Adrenal gland (tissue), 9 donors: ENCODE data around the gene KRABD2.

Experiments used
- DNase-seq, 7 donors: peaks; one replicate each; pipeline ENCODE4 v3.0.0-alpha.2; 2019 to 2020
- H3K27ac ChIP-seq, 5 donors: fragments of 200-600 bp; sonication (generic) in 4 of 5; 1 replicate in 3 of 5; 2 replicates in 2 of 5; pipeline versions ENCODE4 v1.5.1 to v1.8.0; 2016 to 2020; ENCODE audit warnings: mild to moderate bottlenecking in 1 of 5
- H3K27me3 ChIP-seq: fragments of 200-600 bp; 2 replicates; pipeline ENCODE4 v1.8.0; 2021
- H3K36me3 ChIP-seq, 2 donors: fragments of 200-600 bp; replicated peaks in 1 of 2; 1 replicate in 1 of 2; 2 replicates in 1 of 2; pipeline versions ENCODE4 v1.5.1 to v1.8.0; 2018 to 2022
- H3K4me1 ChIP-seq, 2 donors: fragments of 200-600 bp; replicated peaks in 1 of 2; 1 replicate in 1 of 2; 2 replicates in 1 of 2; pipeline versions ENCODE4 v1.5.1 to v1.8.0; 2018 to 2021
- H3K4me3 ChIP-seq, 4 donors: fragments of 200-600 bp; sonication (generic) in 3 of 4; one replicate each; pipeline ENCODE4 v1.5.1; 2016 to 2018
- H3K9me3 ChIP-seq, 3 donors: fragments of 200-600 bp; sonication (generic) in 1 of 3; replicated peaks in 1 of 3; 1 replicate in 2 of 3; 2 replicates in 1 of 3; pipeline versions ENCODE4 v1.5.1 to v1.8.0; 2016 to 2021
- POLR2A ChIP-seq, 2 donors: fragments of 450-650 bp; IDR thresholded peaks; one replicate each; pipeline ENCODE4 v1.6.1; 2017; ENCODE audit warnings: antibody characterized with exemption in 2 of 2, mild to moderate bottlenecking in 2 of 2, moderate library complexity in 1 of 2
- WGBS, 4 donors: extraction: QIAGEN DNeasy Blood & Tissue Kit in 2 of 4; methylation state at CpG; one replicate each; pipeline versions ENCODE4 v1.1.5 to v1.1.7; 2013 to 2017; 5-methylcytosine and 5-hydroxymethylcytosine counted together
- intact Hi-C, 2 donors: fragments of 100-400 bp; cut with DNase I; formaldehyde crosslinking; loops; one replicate each; pipeline versions ENCODE4 v1.14.1 to v1.15.0; 2022 to 2023
- TF ChIP-seq, protein P1 (sequence below), 6 experiments: fragments of 450-650 bp in 4 of 6; fragments of 200-600 bp in 2 of 6; sonication (generic) in 1 of 6; IDR thresholded peaks; 1 replicate in 5 of 6; 2 replicates in 1 of 6; pipeline versions ENCODE4 v1.5.1 to v1.8.0; 2016 to 2021; ENCODE audit warnings: antibody characterized with exemption in 6 of 6, mild to moderate bottlenecking in 2 of 6, moderate library complexity in 1 of 6
- donor health status: healthy with polysubstance abuse.
- donor health status: Bipolar disorder and iron deficiency.
- donor health status: DM: yes; HTN: yes; CAD: no.
- donor health status: DM: no; HTN: no; CAD: no.
- donor health status: DM: no; HTN: no; CAD: no.

Gene KRABD2

DNA sequence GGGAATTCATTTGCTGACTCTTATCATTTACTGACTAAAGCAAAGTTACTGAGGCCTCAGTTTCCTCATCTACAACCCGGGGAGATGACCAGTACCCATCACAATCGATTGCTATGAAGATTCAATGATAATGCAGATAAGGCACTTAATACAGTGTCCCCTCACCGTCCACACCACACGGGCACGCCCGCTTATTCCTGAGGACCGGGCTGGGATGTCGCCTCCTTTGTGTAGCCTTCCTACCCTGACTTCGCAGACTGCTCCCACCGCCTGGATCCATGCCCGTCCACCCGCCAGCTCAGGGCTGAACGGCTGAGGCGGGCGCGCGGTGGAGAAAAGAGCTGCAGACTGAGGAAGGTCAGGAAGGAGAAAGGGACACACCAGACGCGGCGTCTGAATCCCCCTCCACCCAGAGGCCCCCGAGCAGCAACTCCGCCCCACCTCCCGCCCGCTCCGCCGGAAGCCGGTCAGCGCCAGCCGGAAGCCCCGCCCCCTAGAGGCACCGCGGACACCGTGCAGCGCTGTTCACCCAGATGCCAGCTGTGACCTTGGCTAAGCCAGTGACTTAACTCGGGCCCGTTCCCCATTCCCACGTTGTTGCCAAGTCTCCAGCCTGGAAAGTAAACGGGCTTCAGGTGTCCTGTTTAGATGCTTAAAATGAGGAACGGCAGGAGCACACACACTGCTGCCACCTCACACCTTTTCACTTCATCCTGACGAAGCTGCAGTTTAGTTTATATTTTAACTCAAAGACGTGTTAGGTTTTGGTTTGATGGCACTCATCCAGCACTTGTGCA is at the start of gene KRABD2:
TSS of gene KRABD2 (minus strand) at position 434 of the 797 bp plus-strand sequence.
- H3K27ac ChIP-seq: peak within 1 kb of the TSS; percentile 60 to 94 (median 88)
- 1% methylated on average over 21 to 41 of the region's 41 CpGs for WGBS, 4 donors
- intact Hi-C loops: no loop called here
- peak; percentile 95 to 98 (median 97) for DNase-seq
- peaks cover 0 to 45% of the 10 kb centered on the region in 2 donors for H3K36me3 ChIP-seq
- TF ChIP-seq, protein P1, sequence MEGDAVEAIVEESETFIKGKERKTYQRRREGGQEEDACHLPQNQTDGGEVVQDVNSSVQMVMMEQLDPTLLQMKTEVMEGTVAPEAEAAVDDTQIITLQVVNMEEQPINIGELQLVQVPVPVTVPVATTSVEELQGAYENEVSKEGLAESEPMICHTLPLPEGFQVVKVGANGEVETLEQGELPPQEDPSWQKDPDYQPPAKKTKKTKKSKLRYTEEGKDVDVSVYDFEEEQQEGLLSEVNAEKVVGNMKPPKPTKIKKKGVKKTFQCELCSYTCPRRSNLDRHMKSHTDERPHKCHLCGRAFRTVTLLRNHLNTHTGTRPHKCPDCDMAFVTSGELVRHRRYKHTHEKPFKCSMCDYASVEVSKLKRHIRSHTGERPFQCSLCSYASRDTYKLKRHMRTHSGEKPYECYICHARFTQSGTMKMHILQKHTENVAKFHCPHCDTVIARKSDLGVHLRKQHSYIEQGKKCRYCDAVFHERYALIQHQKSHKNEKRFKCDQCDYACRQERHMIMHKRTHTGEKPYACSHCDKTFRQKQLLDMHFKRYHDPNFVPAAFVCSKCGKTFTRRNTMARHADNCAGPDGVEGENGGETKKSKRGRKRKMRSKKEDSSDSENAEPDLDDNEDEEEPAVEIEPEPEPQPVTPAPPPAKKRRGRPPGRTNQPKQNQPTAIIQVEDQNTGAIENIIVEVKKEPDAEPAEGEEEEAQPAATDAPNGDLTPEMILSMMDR (IDR thresholded peaks at IDR 0.05): peak; percentile 33 to 62 (median 48)
- TF ChIP-seq POLR2A (IDR thresholded peaks at IDR 0.05): peak; percentile 64 to 85
- H3K9me3 ChIP-seq: no peaks in the 10 kb centered on the region
- H3K4me1 ChIP-seq: peaks cover 8 to 48% of the 10 kb centered on the region in 2 donors
- no peaks in the 10 kb centered on the region for H3K27me3 ChIP-seq
- H3K4me3 ChIP-seq: peak within 1 kb of the TSS; percentile 2 to 77 (median 46)

DNA sequence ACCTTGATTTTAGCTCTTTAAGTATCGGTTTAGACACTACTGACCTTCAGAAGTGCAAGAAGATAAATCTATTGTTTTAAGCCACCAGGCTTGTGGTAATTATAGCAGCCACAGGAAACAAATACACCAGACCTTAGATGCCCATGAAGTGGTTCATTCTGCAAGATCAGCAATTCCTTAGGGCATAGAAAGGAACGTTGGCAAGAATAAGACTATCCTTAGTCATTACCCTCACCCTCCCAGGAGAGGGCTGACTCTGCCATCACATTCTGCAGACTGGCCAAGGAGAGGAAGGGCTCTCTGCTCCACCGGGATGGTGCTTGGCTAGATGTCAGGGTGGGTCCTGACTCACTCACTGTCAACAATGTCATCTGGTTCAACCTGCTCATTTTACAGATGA is 45.1 kb upstream of the KRABD2 start:
- Histone ChIP-seq H3K4me1 (peaks cover 7 to 16% of the 10 kb centered on the region in 2 donors), H3K27ac (peak overlapping the region in 2 of 5 donors; percentile 61 to 71), H3K9me3 (no peaks in the 10 kb centered on the region), H3K36me3 (no peaks in the 10 kb centered on the region), H3K4me3 (no peak overlapping the region), H3K27me3 (no peaks in the 10 kb centered on the region)
- TF ChIP-seq, protein P1 (IDR thresholded peaks at IDR 0.05): no peak
- no peak for TF ChIP-seq POLR2A (IDR thresholded peaks at IDR 0.05)
- no peak for DNase-seq
- intact Hi-C loops: no loop called here
- 31 to 46% (median 35%) methylated on average over 3 of the region's 3 CpGs for WGBS, 4 donors

DNA sequence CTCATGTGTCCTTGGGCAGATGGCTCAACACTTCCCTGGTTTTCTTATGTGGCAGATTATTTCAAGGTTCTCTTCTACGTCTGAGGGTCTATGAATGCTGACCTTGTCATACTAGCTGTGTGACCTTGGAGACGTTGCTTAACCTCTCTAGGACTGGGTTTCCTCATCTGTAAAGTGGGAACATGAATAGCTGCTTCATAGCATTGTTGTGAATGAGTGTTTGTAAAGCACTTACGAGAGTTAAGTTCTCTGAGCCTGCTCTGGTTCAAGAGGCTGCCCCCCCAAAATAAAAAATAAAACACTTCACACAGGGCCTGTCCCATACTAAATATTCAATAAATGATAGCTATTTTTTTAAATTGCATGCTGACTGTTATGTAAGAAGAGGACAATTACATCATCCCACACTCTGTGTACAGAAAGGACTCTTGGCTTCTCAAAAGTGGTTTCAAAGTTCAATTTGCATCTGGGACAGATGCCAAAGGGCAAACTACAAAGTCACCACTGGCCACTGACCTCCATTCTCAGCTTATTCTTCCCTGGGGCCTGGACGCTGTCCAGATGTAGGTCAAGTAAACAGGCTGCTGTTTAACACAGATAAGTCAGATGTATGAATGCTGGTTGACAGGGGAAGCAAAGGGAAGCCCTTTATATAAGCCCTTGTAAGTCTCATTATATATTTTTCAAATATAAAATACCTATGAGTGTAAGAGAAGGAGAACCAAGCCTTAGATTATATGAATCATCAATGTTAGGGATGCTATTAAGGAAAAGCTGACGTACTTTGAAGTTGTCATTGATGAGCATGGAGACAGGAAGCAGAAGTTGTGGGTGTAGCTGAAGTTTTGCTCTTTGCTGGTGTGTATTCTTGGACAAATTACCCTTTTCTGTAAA is 43.8 kb upstream of the KRABD2 start:
- intact Hi-C loops: no loop called here
- TF ChIP-seq, protein P1 (IDR thresholded peaks at IDR 0.05): no peak
- no peak for TF ChIP-seq POLR2A (IDR thresholded peaks at IDR 0.05)
- Histone ChIP-seq H3K27me3 (no peaks in the 10 kb centered on the region), H3K9me3 (no peaks in the 10 kb centered on the region), H3K36me3 (no peaks in the 10 kb centered on the region), H3K4me3 (no peak overlapping the region), H3K27ac (peak overlapping the region; percentile 42 to 71 (median 61)), H3K4me1 (peaks cover 7 to 16% of the 10 kb centered on the region in 2 donors)
- 7 to 11% (median 8%) methylated on average over 5 of the region's 5 CpGs for WGBS, 4 donors
- peak; percentile 83 to 94 (median 91) for DNase-seq

DNA sequence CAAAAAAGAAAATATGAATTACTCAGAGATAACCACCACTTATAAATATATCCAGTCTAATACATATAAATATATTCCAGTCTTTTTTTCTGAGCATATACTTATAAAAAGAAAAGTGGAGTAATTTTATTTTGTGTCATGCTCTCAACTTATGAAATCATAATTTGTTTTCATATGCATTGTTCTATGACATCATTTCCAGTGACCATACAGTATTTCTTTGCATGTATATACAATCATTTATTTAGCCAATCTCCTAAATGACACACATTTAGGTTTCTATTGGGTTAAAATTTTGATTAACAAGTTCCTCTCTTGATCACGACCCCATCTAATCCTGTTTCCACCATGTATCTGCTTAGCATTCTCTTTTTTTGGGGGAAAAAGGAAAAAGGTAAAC is 42.8 kb upstream of the KRABD2 start:
- WGBS, 4 donors: 25 to 53% (median 35%) methylated on average over 1 of the region's 1 CpG
- Histone ChIP-seq H3K27ac (peak overlapping the region in 1 of 5 donors; percentile 71), H3K9me3 (no peaks in the 10 kb centered on the region), H3K27me3 (no peaks in the 10 kb centered on the region), H3K4me3 (no peak overlapping the region), H3K4me1 (peaks cover 7 to 16% of the 10 kb centered on the region in 2 donors), H3K36me3 (no peaks in the 10 kb centered on the region)
- no peak for TF ChIP-seq POLR2A (IDR thresholded peaks at IDR 0.05)
- TF ChIP-seq, protein P1 (IDR thresholded peaks at IDR 0.05): no peak
- no peak for DNase-seq
- intact Hi-C loops: no loop called here
